Vagina (tissue), 1 donor: Measurements from ENCODE around the gene HHIPL2. TPM values are rescaled to one million over a fixed set of nuclear protein-coding genes. Genes with fewer than 3 reads are reported as not detected.

Experiments used
- small RNA-seq: library from RNA; depleted of rRNA; stranded (forward); fragments of <200 nt; gene quantifications from one replicate; pipeline ENCODE3, GENCODE V24; 2016
- total RNA-seq: library from RNA; depleted of rRNA; stranded (reverse); fragments of >200 nt; gene quantifications from one replicate; pipeline ENCODE4 v1.2.3, GENCODE V29; 2016

Gene HHIPL2
- total RNA-seq, 1 donor from 2014 or later, result not detected

Small RNA genes within 50 kb of the gene (small RNA-seq; reads per million reads assigned to genes)
- not detected for gene RNU6-791P

Other genes starting within 250 kb of the HHIPL2 start
- 2.0 TPM for gene TAF1A, start 41.8 kb upstream of the HHIPL2 start, total RNA-seq
- 24.3 TPM for gene MIA3, start 70.0 kb upstream of the HHIPL2 start, total RNA-seq
- 49.6 TPM for gene AIDA, start 164.4 kb upstream of the HHIPL2 start, total RNA-seq
- gene BROX, start 164.5 kb upstream of the HHIPL2 start, total RNA-seq, result 26.0 TPM
- not detected for gene FAM177B, start 189.1 kb upstream of the HHIPL2 start, total RNA-seq